Medulla oblongata (tissue), 1 donor: ENCODE measurements around the gene KCNAB2.

Experiments used
- DNase-seq: peaks from one replicate; pipeline ENCODE4 v3.0.0-alpha.2; 2015; ENCODE audit errors: extremely low spot score

Gene KCNAB2

DNA sequence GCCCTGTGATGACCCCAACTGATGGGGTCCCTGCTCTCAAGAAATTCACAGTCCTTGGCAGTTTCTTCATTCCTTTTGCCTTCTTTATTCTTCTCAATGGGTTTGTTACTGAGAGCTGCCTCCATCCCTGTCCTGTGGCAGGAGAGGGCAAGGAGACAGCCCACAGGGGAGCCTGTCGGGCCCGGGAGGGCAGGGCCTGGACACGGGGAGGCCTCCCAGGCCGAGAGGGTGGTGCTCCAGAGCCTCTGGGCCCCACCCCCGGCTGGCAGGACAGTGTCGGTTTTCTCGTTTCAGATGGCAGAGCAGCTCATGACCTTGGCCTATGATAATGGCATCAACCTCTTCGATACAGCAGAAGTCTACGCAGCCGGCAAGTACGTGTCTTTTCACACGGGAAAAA lies 36.2 kb downstream of the KCNAB2 start:
- DNase-seq = no peak

DNA sequence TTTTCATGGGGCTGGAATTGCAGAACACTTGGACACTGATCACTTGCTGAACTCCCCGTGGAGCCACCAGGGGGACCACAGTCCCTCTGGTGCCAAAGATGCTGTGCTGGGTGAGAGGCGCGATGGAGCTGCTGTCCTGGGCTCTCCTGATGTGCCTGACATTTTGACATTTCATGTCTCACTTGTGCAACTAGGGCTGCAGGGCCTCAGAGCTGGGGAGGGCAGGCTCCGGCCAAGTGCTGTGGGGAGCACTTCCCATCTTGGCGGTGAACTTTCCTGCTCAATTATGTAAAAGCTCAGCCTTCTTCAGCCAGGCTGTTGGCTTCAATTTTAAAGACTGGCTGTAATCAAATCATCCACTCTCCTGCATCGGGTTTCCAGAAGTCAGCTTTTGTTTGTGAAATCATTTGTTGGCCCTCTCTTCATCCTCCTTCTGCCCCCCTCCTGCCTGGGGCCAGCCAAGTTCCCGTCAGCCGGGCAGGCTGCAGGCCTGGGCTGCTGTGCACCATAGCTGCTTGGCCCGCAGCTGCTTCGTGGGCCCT lies 36.8 kb downstream of the KCNAB2 start:
- peak; percentile 42 for DNase-seq

DNA sequence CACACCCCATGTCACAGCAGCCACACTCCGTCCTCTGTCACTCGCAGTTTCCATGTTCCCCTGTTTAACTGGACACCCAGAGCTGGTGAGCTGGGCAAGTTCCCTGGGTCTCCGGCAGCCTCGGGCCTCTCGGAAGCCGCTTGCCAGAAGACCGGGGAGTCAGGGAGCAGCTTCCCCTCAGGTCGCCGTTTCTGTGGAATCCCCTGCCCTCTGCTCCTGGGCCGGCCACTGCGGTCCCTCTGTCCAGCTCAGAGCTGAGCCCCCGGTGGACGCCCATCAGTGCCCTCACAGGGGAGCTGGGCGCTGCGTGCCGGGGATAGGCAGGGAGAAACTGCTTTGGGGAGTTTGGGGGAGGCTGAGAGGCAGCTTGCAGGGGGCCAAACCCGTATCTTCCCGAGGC lies 37.7 kb downstream of the KCNAB2 start:
- DNase-seq = no peak

DNA sequence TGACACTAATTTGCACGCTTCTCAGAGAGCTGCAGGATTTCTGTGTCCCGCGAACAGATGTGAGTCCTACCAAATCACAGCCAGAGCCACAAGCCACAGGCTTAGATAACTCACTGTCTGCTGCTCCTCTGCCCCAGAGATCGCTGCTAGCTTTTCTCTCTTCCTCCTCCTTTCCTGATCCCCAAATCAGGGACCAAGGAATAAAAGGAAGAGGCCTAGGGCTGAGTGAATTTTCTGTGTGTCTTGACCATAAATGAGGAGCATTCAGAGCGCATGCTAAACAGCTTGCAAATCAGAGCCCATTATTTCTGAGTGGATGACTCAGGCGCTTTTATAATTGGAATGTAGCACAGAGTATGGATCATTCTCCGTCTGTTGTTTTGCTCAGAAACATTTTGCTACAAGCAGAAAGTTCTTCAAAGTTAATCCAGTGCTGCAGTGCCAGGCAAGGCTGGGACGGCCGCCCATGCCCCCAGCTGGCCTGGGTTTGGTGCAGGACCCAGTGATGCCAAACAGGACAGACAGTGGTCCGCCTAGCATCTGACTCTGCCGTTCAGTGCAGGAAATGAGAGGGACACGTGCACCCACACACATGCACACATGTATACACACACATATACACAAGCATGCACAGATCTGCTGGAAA lies 38.2 kb downstream of the KCNAB2 start:
- DNase-seq = peak; percentile 11

DNA sequence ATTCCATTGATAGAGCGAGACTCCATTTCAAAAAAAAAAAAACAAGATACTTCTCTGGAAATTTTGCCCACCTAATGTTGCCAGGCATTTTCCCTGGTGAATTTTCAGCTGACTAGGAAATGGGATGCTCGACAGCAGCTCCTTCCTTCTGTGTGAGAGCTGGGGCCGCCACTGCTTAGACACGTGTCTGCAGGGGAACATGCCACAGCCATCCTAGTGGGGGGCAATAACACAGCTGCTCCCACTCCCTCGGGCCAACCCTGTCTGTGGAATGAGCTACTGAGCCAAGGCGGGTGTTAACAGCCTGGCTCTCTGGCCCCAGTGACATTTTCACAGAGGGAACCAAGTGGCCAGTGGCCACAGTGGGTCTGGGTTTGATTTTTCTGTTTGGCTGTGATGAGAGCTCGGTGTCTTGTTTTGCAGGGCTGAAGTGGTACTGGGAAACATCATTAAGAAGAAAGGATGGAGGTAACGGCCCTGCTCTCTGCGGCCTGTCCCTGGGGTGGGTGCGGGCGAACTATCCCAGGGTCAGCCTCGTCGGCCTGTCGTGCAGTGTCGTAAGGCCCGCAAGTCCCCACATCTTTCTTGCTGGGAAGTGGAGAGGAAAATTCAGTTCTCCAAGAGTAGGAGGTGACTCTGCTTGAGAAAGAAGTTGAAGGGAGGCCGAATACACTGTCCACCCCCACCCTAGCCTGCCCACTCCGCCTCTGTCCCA lies 39.2 kb downstream of the KCNAB2 start:
- DNase-seq = no peak

DNA sequence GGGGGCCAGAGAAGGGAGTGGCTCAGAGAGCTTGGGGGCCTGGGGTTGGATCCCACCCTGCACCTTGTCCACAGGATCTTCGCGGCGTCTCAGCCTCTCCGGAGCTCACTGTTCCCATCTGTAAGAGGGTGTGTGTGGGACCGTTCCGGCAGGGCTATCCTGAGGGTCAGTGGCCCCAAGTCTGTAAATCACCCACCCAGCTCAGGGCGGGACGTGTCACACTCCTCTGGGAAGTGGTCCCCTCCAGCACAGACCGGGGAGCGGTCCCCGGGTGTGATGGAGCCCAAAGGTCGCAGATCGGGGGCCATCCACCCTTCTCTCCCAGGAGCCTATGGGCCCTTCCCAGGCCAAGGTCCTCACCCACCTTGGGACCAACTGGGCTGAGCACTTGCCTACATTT lies 40.0 kb downstream of the KCNAB2 start:
- DNase-seq = no peak

DNA sequence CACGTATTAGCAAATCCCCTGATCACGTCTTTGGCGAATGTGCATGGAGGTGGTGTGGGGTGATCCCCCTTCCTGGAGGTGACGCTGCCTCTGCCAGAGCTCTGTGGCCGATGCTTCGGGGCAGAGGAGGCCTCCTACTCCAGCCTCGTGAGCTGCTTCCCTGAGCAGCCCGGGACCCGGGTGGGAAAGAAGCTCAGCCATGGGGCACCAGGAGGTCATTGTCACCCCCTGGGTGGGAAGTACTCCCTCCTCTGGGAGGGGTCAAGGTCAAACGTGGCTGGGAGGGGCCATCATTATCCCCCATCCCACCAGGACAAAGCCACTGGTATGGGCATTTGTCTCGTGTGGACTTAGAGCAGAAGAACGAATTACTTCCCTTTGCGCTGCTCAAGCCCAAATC lies 40.7 kb downstream of the KCNAB2 start:
- no peak for DNase-seq

DNA sequence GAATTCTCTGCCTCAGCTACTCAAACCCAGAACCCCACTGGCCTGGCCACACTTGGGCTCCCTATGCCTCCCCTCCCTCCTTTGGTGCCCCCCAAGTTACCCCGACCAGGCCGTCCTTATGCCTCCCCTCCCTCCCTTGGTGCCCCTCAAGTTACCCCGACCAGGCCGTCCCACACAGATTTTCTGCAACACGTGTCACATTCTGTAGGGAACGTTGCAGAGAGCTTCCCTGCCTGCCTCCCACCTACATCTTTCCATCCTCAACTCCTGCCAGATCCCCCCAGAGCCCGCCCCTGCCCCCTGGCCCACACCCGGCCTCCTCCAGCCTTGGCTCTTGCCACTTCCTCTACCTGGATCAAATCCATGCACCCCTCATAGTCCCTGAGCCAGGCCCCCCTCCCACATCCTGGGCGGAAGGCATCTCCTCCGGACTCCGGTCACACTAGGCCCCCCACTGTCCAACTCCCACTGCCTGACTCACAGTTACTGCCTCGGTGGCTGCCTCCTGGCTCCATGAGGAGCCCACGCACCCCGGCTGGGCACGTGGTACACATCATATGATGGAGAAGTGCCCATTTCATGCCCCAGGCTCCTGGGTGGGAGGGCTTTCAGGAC lies 41.2 kb downstream of the KCNAB2 start:
- DNase-seq = no peak

DNA sequence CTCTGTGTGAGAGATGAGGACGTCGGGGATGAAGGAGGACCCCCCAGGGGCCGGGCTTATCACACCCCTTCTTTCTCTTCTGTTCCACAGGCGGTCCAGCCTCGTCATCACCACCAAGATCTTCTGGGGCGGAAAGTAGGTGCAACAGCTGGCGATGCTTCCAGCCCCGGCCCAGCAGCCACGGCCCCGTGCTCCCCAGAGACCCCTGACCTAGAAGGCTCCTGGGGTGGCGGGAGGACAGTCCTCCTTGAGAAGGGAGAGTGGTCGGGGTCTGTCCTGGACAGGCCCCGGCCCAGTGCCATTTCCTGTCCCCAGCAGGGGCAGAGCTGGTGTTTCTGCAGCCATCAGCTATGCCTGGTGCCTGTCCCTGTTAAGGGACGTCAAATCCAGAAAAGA lies 41.7 kb downstream of the KCNAB2 start:
- DNase-seq = no peak

DNA sequence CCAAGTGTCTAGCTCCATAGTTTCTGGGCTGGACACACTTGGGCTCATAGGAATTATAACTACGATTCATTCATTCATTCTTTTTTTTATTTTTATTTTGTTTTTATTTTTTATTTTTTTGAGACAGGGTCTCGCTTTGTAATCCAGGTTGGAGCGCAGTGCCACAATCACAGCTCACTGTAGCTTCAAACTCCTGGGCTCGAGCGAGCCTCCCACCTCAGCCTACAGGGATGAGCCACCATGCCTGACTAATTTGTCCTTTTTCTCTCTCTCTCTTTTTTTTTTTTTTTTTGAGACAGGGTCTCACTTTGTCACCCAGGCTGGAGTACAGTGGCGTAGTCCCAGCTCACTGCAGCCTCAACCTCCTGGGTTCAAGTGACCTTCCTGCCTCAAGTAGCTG lies 42.3 kb downstream of the KCNAB2 start:
- DNase-seq = no peak

DNA sequence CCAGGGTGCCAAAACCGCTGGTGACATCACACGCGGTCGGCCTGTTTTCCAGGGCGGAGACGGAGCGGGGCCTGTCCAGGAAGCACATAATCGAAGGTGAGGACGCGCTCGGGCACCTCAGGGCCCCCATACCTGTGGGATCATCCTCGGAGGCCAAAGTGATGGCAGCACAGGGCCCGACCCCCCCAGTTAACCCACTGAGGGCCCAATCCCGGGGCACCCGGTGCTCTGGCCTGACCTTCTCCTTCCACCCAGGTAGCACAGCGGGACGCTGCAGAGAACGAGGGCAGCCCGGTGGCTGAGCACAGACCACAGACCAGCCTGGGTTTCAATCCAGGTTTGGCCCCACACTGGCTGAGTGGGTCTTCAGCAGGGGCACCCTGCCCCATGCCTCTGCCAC lies 43.3 kb downstream of the KCNAB2 start:
- DNase-seq = no peak

DNA sequence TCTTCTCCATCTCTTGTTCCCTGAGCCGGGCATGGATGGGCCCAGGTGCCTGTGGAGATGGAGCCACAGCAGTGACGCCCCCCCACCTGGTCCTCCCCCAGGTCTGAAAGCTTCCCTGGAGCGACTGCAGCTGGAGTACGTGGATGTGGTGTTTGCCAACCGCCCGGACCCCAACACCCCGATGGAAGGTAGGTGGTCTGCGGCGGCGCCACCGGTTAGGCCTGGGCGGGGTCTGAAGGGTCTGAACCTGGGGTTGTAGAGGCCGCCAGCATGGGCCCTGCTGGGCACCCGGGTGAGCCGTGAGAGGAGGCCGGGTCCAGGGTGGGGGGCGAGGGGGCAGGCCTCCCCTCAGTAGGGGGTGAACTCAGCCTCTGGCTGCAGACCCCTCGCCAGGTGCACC lies 44.6 kb downstream of the KCNAB2 start:
- DNase-seq = no peak

DNA sequence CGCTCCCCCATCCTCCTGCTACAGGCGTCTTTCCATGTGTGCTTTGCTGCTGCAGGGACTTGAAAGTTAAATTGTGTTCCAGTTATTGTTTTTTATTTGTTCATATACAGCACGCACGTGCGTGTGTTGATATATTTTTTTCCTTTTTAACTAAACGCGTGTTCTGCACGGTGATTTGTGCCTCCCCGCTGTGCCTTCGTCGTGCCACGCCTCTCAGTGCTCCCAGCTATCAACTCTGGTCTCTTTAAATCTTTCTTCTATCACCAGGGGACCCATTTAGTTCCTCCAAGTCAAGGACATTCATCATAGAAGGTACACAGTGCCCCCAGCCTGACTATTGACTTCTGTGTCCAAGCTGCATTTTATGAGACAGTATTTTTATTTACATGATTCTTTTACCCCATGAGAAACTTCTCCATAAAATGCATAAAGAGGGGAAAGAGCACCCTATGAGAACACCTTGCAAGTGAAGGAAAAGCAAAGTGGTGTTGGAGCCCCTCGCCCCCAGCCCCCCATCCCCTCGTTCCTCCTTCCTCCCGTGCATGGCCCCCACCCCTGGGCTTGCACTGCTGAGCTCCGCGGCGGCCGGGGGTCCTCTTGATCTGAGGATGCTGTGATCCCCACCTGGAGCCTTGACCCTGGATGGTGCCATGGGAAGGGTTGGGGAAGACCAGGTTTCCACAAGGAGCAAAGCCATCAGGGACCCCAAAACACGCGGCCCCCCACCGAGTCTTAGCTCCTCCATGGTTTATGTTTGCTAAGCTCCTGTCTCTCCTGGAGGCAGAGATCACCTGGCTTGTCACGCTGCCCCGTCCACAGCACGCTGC lies 45.5 kb downstream of the KCNAB2 start:
- no peak for DNase-seq

DNA sequence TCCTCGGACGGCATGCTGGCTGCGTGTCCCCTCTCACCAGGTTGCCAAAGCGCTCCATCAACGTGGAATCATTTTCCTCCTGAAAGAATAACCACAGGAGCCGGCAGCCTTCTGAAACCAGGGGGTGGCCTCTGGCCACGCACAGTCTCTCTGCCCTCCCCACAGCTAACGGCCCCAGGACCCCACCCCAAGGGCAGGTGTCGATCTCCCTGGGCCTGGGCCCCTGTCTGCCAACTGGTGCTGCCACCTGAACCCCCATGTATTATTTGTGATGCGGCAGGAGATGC lies 46.1 kb downstream of the KCNAB2 start:
- no peak for DNase-seq

DNA sequence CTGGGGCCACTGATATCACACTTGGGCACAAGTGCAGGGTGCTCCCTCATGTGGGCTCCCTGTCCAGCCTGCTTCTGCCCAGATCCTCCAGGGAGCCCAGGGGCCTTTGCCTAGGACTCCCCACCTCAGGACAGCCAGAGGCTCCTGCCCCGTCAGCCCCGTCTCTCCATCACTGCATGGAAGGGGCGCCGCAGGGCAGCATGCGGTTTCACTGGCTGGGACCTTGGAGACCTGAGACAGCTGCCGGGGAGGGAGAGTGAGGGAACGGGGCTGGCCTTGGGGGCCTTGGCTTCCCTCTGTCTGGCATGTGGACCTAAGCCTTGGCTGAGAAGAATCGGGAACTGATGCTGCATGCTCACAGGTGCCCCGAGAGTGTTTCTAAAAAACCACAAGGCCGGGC lies 46.5 kb downstream of the KCNAB2 start:
- no peak for DNase-seq

DNA sequence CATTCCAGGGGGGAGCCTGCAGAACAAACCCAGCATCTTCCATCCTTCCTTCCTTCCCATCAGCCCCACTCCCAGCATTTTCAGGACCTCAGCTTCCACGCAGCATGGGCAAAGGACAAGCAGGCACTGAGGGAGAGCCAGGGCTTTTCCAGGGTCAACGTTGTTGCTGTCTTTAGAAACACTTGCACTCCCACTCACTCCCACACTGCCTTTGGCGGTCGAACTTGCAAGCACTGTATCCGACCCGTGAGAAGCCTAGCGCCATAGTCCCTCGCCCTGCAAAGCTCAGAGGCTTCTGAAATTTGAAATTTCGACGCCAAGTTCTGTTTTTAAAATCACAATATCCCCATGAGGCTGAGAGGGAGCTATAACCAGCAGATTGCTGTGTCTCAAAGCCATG lies 47.4 kb downstream of the KCNAB2 start:
- no peak for DNase-seq

DNA sequence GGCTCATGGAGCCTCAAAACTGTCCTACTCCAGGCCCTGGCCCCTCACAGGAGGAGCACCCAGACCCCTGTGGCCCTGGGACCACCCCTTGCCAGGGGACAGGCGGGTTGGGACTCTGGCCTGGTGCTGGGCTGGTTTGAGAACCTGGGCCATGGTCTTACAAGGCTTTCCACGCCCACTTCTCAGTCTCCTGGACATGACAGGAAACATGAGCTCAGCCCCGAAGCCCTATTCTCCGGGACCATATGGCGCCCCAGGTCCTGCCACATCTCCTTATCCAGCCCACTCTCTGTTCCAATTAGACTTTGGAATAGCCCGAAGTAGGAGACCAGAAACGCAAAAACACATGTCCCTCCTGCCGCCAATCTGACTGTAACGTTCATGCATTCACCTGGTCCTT lies 47.9 kb downstream of the KCNAB2 start:
- DNase-seq = no peak

DNA sequence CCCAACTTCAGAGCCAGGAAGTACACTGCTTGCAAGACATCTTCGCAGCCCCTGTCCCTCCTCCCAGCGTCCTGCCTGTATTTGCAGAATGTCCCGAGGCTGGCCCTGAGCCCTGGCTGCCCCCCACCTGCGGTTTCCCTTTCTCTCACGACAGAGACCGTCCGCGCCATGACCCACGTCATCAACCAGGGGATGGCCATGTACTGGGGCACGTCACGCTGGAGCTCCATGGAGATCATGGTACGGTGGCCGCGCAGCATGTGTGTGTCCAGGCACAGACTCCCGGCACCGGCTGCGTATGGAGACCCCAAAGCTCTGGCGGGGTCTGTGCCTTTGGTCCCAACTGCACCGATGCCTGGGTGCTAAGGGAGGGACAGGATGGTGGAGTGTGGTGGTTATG lies 48.6 kb downstream of the KCNAB2 start:
- no peak for DNase-seq

DNA sequence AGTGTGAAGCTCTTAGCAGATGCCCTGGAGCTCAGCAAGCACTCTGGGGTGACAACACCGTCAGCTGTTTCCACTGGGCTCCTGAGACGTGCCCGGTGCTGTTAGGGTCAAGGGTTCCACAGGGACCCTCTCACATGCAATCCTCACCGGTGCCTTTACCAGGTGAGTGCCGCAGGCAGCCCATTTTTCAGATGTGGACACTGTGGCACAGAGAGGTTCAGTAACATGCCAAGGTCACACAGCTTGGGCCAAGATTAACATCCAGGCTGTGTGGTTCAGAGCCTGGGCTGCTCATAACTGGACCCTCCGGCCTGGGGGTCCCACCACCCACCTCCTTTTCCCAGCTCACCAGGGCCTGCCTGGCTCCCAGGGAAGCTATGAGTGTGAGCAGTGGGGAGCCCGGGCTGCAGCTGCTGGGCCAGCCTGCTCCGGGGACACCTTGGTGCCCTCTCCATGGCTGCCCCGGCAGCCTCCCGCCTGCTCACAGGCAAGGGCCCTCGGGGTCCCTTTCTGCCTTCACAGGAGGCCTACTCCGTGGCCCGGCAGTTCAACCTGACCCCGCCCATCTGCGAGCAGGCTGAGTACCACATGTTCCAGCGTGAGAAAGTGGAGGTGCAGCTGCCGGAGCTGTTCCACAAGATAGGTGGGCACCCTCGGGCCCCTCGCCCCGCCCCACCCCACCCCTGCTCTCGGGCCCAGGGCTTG lies 49.3 kb downstream of the KCNAB2 start:
- no peak for DNase-seq

DNA sequence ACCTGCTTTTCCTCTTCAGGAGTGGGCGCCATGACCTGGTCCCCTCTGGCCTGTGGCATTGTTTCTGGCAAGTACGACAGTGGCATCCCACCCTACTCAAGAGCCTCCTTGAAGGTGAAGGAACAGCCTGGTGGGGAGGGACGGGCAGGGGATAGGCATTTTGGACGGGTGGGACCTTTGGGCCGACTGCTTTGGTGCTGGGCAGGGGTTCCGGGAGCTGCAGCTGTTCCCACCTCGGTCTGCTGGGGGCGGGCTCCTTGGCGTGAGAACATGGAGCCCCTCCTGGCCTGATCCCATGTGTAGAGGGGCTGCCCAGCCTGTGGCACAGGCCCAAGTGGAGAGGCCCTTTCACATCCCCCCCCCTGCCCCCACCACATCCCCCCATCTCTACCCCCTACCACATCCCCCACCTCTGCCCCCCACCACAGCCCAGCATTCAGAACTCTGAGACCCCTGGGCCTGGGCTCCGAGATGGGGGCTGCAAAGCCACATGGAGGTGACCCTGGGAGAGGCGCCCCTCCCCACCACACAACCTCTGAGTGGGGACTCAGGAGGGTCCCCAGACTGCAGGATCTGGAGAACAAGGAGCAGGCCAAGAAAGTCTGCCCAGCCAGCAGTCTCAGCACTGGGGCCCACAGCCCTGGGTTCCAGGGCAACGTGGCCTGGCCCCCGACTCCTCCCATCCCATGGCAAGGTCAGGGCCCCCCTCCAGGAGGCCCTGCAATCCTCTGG lies 50.0 kb downstream of the KCNAB2 start:
- DNase-seq = no peak
